ENCODE results near the gene OBSL1.

Gene OBSL1

DNA sequence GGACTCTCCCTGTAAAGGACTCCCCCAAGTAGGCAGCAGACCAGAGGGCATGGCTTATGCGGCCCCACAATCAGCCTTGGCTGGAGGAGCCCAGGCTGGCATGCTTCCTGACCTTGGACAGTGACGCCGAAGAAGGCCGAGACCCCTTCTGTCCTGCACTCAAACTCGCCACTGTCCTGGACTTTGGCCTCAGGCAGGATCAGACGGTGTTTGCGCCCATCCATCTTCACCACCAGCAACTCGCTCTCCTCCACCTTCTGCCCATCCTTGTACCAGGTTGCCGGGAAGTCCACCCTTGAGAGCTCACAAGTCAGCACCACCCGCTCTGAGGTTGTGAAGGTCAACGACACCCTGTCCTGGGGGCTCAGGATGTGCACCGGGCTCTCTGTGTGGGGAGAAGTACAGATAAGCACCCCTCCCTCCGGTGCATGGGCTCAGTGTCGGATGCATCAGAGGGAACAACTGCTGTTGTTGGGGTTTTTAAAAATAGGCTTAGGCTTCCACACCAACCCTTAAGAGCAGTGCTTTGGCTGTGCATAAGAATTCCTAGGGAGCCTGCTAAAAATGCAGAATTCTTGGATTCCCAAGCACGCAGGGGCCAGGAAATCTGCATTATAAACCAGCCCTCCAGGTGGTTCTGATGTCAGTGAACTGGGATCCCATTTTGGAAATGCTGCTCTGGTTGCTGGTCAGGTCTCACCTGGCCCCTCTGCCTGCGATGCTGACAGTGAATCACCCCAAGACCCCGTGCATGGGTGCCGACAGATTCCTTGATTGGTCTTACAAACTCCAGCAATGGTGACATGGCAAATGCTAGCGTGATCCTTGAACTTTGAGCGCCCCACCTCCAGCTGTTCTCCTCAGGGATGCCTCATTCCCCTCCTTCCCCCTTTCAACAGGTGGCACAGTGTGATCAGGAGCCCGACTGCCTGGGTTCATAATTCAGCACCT, 5.9 kb downstream of the OBSL1 start:
- DNase-seq: no peak

DNA sequence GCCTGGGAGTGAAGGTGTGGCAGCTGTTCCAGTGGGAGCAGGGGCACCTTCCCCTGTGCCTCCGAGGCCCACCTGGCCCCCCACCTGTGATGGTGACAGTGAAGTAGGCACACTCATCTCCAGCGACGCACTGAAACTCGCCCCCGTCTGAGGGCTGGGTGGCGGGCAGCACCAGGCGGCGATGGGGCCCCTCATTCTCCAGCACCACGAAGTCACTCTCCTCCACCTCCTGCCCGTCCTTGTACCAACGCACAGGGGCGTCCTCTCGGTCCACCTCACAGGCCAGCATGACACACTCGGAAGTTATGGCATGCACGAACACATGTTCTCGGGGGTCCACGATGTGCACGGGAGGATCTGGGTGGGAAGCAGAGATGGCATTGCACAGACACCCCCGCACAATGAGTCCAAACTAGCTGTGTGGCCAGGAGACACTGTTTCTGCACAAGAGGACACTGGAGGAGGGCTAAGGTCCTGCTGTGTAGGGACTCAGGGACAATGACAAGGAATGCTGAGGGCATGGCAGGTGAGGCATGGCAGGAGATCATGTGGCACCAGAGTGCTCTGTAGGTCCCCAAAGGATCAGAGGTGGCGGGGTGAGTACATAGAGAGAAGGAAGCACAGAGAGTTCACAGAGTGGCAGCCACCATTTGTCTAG, 7.9 kb downstream of the OBSL1 start:
- no peak for DNase-seq

DNA sequence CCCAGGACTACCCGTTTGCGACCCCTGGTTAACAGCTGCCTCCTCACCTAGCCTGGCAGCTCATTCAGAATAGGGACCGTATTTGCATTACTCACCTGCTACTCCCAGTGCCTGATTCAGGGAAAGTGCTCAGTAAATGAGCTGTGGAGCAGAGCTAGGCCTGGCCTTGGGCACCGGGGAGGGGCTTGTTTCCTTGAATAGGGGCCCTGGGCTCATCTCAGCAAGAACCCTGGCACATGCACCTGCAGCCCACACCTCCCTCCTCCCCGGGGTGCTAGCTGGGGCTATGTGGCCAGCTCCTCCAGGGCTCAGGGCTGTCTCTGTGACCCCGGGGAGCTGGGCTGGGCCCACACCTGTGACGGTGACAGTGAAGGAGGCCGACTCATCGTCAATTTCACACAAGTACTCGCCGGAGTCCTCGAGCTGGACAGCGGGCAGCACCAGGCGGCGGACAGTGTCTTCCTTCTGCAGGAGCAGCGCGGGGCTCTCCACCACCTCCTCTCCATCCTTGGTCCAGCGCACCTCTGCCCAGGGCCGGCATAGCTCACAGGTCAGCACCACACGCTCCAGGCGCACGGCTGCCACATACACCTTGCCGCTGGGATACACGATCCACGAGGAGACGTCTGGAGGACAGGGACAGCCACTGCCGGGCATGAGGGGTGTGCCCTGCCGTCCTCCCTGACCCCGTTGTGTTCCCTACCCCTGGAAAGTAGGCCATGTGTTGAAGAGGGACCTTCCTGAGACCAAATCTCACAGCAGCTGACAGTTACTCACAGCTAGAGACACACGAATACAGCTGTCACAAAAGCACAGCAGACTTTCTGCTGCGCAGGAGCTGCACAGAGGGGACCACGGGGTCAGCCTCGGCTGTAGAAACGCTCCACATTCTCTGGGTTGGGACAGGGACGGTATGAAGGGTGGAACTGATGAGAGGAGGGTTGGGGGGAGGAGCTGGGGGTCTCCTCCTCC, 9.0 kb downstream of the OBSL1 start:
- DNase-seq: no peak

DNA sequence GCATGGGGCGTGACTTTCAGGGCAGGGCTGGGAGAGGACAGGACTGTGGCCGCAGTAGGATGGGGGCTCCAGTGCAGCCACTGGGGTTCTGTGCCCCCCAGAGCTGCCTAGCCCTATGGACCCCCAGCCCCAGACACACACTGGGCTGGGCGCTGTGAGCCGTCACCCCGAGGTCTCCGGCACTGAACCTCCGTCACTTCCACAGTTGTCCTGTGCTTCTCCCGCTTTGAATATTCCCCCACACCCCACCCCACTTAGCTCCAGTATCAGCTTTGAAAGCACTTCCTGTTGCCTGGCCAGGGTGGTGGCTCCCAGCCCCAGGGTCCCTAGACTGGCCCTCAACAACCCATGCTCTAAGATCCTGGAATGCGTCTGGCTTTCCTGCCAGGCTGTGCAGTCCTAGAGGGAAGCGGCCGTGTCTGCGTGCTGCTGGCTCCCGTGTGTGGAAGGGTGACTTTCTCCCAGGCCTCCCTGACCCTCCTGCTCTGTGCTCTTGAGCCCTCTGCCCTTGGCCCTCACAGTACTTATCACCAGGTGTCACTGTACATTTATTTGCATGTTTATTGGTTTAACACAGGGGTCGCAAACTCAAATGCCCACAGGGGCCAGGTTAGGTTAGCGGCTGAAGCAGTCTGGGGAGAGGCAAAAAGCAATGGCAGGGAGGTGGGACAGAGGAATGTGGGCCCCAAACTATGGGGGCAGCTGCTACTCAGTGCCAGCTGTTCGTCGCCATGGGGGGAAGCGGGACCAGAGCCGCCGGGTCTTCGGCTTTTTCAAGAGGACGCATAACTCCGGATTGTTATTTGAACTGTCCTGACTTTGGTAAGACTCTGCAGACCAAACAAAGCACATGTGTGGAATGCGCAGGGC, 9.9 kb downstream of the OBSL1 start:
- DNase-seq: no peak

DNA sequence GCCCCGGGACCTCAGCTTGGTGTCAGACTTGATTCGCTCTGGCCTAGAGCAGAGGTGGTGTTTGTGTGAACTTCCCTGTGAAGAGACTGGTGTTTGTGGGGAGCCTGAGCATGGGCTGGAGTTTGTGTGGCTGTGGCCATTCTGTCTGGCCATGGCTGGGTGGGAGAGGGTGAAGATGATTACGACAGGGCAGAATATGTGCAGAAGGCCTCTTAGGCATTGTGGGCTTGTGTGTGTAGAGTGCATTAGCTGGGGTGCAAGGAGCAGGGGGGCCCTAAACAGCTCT, 10.5 kb downstream of the OBSL1 start:
- no peak for DNase-seq

DNA sequence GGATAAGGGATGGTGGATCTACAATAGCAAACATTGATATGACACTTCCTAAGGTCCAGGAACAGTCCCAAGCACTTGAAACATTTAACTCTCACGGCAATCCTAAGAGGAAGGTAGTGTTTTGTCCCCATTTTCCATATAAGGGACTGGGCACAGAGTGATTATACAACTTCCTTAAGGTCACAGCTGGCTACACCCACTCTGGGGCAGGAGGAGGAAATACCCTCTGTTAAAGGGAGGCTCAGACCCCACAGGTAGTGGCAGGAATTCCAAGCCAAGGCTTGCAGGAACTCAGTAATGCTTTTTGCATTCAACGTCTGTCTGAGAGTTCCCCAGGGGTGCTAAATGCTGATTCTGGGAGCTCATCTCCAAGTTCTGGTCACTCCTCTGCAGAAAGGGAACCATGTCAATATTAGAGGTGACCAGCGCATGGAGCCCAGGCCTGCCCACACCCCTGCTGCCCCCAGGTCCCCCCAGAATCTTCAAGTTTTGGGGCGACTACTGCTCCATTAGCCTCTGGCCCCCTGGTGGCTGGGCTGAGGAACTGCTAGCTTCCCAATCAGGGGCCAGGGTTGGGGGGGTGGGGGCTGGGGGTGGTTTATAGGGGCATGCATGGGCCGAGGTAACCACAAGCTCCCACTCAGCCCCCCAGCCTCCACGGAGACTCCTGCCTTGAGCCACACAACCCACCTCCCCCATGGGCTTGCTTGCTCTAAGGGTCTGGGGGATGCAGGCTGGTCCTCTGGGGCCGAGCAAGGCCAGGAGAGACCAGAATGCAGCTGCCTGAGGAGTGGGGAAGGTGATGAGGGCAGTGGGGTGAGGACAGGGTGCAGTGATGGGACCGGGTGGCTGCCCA, 11.1 kb downstream of the OBSL1 start:
- no peak for DNase-seq

DNA sequence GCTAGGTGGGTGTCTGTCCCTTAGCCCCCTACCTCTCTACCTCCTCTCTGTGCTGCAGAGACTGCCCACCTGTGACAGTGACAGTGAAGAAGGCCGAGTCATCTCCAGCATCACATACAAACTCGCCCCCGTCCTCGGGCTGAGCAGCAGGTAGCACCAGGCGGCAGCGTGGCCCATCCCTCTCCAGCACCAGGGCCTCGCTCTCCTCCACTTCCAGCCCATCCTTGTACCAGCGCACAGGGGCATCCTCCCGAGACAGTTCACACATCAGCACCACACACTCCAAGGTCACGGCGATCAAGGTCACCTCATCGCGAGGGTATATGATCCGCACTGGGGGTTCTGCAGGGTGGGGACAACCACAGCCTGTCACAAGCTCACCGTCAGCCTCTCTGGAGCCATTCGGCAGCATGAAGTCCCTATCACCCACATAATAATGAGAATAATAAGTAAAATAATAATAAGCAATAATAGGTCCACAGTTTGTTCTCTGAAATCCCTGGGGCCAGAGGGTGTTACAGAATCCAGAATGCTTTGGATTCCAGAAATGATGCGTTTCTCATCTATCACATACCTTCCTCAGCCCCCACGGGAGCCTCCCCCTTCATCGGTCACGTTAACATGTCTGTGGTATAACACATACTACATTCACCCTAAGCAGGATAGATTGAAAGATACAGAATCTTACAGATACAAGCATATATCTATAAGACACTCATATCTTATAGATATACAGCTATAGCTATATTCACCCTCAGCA, 12.0 kb downstream of the OBSL1 start:
- DNase-seq: peak; percentile 57

DNA sequence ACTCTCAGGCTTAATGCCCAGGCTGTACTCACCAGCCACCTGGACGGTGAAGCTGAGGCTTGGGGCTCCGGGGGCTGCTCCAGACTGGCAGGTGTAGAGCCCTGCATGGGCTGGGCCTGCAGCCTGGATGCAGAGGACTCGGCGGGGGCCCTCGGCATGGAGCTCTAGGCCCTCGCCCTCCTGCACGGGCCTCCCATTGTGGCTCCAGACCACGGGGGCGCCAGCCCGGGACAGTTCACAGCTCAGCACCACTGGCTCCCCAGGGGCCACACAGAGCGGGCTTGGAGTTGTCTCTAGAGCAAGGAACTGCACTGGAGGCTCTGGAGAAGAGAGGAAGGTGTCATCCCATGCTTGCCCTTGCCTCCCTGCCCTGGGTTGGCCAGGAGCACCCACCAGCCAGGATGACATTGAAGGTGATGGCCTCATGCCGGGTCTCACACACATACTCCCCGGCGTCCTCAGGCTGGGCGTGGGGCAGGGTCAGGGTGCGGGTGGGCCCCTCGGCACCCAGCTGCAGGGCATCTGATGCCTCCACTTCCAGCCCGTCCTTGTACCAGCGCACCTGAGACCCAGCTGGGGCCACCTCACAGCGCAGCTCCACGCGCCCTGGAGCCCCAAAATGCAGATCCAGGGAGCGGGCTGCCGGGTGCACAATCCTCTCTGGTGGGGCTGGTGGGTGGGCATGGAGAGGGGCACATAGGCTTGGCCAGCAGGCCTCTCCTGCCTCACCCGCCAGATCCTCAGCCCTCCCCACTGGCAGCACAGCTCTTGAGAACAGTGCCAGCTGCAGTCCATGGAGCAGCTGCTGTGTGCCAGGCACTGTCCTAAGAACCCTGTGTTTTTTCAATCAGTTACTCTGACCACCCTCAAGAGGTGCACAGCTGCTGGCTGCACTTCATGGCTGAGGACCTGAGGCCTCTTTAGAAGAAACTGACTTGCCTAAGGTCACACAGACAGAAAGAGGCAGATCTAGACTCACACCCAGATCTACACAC, 13.3 kb downstream of the OBSL1 start:
- DNase-seq: no peak

DNA sequence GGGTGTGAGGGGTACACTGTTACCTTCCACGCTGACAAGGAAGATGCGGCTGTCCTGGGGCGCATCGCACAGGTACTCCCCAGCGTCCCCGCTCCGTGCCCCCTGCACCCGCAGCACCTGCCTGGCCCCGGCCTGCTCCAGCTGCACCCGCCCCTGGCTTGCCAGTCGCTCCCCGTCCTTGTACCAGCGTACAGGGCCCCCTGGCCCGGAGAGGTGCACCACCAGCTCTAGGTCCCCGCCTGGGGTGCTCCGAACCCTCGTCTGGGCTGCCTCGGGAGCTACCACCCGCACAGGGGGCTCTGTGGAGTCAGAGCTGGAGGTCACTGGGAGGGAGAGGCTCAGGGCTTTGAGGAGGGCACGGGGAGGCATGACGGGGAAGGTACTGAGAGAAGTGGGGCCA, 14.0 kb downstream of the OBSL1 start:
- no peak for DNase-seq

DNA sequence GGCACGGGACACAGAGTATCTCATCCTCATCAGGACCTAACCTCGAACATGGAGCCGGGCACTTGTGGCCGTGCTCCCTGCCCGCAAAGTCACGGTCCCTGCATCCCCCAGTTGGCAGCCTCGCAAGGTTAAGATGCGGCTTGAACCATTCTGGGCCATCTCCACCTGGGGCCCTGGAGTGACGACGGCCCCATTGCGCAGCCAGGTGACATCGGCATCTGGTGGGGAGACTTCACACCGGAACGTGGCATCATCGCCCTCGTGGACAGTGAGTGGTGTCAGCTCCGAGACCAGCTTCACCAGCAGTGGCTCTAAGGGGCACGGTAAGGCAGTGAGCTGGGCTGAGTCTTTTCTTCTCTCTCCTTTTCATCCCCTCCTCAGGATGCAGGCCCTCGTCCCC, 14.9 kb downstream of the OBSL1 start:
- no peak for DNase-seq

DNA sequence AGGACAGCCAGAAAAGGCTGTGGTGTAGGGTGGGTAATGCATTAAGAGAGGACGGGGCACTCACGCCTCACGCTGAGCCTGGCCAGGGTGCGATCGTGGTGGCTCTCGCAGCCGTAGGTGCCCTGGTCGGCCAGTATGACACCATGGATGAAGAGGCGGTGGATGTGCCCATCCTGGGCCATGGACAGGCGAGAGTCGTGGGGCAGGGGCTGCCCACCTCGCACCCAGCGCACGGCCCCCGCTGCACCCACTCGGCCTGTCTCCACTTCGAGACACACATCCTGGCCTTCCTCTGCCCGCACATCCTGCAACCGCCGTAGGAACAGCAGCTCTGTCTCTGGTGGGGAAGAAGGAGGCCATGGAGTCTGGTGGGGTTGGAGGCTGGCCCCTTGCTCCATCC, 15.4 kb downstream of the OBSL1 start:
- DNase-seq: no peak

DNA sequence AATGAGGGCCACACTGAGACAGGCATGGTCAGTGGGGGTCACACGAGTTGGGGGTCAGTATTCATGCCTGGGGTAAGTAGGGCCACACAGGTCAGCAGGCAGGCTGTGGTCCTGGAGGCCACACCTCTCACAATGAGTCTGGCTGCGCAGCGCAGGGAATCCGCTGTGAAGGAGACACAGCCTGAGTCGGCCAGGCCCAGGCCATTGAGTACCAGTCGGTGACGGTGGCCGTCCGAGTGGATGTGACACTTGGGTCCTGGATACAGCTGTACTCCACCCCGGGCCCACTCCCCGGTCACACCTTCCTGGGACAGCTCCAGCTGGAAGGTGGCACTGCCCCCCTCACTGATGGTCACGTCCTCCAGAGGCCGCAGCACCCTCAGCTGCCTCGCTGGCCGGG, 17.0 kb downstream of the OBSL1 start:
- DNase-seq: no peak

DNA sequence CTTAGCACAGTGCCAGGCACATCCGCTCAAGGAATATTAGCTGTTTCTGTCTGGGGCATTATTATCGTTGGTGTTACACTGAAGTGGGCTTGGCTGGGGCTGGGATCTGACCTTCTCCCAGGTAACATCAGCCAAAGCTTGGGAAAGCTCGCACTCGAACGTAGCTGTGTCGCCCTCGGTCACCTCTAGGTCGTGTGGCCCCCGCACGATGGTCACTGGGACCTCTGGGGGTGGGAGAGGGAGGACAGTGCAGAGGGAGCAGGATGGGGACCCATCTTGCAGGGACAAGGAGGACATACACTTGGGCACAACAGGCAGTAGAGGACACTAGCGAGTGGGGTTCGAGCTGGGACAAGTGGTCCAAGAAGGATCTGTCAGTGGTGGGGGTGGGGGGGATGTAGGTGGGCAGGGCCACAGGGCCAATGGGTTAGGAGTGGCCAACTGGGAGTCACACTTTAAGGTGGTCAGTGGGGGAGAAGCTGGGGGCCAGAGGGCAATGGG, 17.8 kb downstream of the OBSL1 start:
- DNase-seq: no peak

DNA sequence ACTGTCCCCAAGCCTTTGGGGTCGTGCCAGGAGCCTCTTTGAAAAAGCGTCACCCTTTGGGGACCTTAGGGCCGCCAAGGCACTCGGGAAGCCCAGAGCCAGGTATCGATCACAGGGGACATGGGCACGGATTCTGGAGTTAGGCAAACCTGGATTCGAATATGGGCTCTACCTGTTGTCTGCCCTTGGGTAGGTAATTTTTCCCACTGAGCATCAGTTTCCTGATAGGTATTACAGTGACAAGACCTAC, 18.2 kb downstream of the OBSL1 start:
- DNase-seq: no peak

DNA sequence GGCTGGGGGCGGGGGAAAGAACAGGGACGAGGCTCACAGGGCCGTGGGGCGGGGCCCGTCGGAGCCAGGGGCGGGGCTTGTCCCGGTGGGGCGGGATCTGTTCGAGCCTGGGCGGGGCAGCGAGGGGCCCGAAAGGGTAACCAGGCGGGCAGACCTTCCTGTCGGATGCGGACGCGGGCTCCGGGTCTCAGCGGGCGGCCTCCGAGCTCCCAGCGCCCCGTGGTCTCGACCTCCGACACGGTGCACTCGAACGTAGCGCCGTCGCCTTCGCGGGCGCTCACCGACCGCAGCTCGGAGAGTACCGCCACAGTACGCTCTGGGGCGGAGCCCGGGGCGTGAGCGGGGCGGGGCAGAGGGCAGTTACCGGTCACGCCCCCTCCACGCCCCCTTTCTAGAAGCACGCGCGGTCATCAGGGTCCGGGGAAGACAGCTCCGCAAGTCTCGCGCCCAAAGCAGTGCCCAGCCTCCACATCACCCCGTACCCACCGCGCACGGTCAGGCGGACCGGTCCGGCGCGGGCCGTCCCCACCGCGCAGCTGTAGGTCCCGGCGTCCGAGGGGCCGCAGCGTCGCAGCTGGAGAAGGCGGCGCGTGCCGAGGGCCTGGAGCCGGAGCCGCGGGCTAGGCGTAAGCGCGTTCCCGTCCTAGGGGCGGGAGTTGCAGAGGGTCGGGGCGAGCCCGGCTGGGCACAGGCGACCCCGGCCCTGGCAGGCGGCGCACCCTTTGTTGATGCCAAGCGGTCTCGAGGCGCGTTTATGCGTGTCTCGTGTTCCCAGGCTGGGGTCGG, 18.8 kb downstream of the OBSL1 start:
- peak; percentile 78 for DNase-seq

DNA sequence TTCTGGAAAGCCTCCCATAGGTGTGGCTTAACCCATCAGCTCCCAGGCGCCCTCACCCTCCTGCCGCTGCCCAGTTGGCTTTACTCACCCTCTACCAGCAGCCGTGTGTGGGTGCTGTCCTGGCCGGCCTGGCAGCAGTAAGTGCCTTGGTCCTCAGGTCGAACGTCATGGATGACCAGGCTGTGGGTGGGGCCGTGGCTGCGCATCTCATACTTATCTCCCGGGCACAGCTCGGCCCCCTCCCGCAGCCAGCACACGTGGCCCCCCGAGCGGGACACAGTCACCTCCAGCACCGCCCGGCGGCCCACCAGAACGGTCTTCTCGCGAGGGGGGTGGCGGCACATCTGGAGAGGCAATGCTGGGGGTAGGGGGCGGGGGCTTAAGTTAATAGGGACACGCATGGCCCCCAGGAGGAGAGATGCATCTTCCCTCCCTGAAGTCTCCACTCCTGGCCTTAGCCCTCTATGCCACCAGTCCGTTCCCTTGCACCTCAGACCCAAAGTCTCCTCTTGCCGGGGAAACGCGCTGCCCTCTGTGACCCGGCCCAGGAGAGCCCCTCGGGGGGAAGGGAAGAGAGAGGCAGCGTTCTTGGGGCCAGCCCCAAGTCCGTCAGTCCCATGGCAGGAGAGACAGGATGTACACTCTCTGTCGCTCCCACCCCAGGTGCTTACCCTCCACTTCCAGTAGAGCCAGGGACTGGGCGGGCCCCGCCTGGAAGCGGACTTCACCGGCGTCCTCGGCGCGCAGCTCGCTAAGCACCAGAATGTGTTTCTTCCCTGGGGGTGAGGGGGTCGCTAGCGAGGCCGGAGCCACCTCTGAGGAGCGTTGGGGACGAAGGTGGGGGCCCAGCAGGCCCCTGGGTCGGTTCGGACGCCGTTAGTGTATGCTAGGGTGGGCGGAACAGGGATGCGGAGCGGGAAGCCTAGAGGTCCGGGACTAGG, 19.6 kb downstream of the OBSL1 start:
- DNase-seq: no peak

DNA sequence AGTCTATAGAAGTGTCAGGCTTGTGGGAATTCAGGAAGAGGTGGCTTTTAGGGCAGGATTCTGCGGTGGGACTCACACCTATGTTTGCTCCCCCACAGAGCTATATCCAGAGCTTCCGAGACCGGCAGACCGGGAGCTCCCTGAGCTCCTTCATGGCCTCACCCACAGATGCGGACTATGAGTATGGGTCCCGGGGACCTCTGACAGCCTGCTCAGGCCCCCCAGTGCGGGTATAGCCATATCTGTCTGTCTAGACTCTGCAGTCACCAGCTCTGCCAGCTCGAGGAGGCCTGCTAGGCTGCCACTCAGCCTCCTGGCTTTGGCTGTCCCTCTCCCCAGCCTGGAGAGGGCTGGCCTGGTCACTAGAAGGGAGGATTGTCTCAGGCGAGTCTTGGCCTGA, 21.7 kb downstream of the OBSL1 start:
- no peak for DNase-seq
